B cell (primary cell): Measurements from ENCODE around the gene DPH3.

Experiments used
- CTCF ChIP-seq: fragments of 200-600 bp; IDR thresholded peaks from one replicate; pipeline ENCODE4 v1.8.0; 2022; ENCODE audit warnings: antibody characterized with exemption, mild to moderate bottlenecking
- EZH2 ChIP-seq: IDR thresholded peaks from 2 replicates; pipeline ENCODE4 v1.6.1; 2012; ENCODE audit warnings: borderline replicate concordance, low read depth, mild to moderate bottlenecking, moderate library complexity, low read length; ENCODE audit not compliant: insufficient read depth, poor library complexity, severe bottlenecking

DNA sequence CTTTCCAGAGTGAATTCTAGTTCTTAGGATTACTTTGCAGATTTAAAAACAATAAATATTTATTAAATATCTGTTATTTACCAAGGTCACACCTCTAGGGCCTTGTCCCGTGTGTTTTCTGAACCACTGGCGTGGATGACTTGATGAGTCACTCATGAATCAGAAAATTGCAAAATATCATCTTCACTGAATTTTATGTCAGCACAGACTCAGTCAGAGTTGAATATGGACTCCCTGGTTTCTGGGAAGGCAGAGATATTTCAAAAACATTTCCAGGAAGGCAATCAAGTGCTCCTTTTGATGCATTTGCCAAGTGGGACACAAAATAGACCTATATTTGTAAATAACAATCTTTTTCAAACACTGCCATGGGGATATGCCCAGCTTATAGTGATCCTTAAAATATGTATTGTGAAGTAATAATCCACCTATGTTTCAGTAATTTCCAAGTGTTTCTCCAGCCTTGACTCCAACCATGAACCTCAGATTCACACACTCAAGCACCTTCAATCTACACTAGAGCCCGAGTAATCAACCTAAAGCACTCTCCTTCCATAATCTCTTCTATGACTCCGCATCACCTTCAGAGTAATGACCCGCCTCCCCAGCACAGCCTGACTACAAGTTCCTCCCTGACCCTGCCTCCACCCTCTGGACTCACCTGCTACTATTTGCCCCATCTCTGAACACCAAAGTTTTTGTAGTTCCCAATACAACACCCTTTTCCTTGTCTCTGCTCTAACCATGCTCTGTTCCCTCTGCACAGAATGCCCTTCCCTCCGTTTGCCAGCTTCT is 24.3 kb downstream of the DPH3 start:
- no peak for TF ChIP-seq CTCF
- no peak for TF ChIP-seq EZH2
